Panc1 (cell line): ENCODE data around the gene MDM1. TPM values are rescaled to one million over a fixed set of nuclear protein-coding genes. Genes with fewer than 3 reads are reported as not detected.

Experiments
- ATAC-seq: fragments of 200-7000 bp; cut with Tn5 transposase; 2 replicates; pipeline ENCODE4 v1.9.1; 2020; ENCODE audit warnings: mild to moderate bottlenecking, moderate library complexity
- BruUV-seq: library from RNA; stranded (reverse); fragments of 400-500 nt; replicated peaks from 2 replicates; lab custom pipeline; 2021; lab: Mats Ljungman, UMichigan
- CTCF ChIA-PET: fragments of 300-600 bp; sonication (Branson Sonifier 250); formaldehyde crosslinking; loops from one replicate; lab custom pipeline; 2022; ENCODE audit warnings: antibody characterized with exemption; lab: Charles Lee
- POLR2A ChIA-PET: fragments of 300-600 bp; sonication (Branson Sonifier 250); formaldehyde crosslinking; loops from one replicate; lab custom pipeline; 2022; ENCODE audit warnings: antibody characterized with exemption; lab: Charles Lee
- DNase-seq: peaks from one replicate; pipeline ENCODE4 v3.0.0-alpha.2; 2010; ENCODE audit warnings: low read depth, low spot score
- H3K27ac ChIP-seq: 2 replicates; pipeline ENCODE4 v1.5.1; 2011; ENCODE audit warnings: mild to moderate bottlenecking, low read length, inconsistent platforms
- H3K27me3 ChIP-seq: fragments of 200-500 bp; sonication (Bioruptor generic); 2 replicates; pipeline ENCODE4 v1.6.0; 2014; ENCODE audit warnings: low read length, inconsistent platforms; ENCODE audit not compliant: control insufficient read depth, insufficient read depth
- H3K36me3 ChIP-seq: fragments of 200-500 bp; sonication (Bioruptor generic); 2 replicates; pipeline ENCODE4 v1.5.1; 2014; ENCODE audit warnings: inconsistent platforms, mild to moderate bottlenecking, low read length, moderate library complexity; ENCODE audit not compliant: control insufficient read depth, insufficient read depth
- H3K4me1 ChIP-seq: 2 replicates; pipeline ENCODE4 v1.5.1; 2011; ENCODE audit warnings: inconsistent platforms, mild to moderate bottlenecking, low read length, moderate library complexity; ENCODE audit not compliant: control insufficient read depth, insufficient read depth
- H3K4me3 ChIP-seq, 2 experiments: 2 replicates each; pipeline ENCODE4 v1.5.1; 2011 to 2012; ENCODE audit warnings: low read depth in 2 of 2, low read length in 2 of 2, mild to moderate bottlenecking in 2 of 2, inconsistent platforms in 1 of 2, moderate library complexity in 1 of 2
- H3K9me3 ChIP-seq: fragments of 200-500 bp; sonication (Bioruptor generic); 2 replicates; pipeline ENCODE4 v1.5.1; 2014; ENCODE audit warnings: low read depth, mild to moderate bottlenecking, inconsistent platforms, low read length, moderate library complexity; ENCODE audit not compliant: control insufficient read depth, insufficient read depth
- POLR2AphosphoS5 ChIP-seq: IDR thresholded peaks from 2 replicates; pipeline ENCODE4 v1.6.1; 2012; ENCODE audit warnings: mild to moderate bottlenecking, low read depth, low read length, moderate library complexity
- REST ChIP-seq, 2 experiments: IDR thresholded peaks; 2 replicates each; pipeline ENCODE4 v1.6.1; 2011 to 2012; ENCODE audit warnings: low read depth in 2 of 2, control low read depth in 1 of 2, low read length in 1 of 2, mild to moderate bottlenecking in 1 of 2, moderate library complexity in 1 of 2; ENCODE audit not compliant: insufficient read depth in 1 of 2
- SIN3A ChIP-seq: IDR thresholded peaks from 2 replicates; pipeline ENCODE4 v1.6.1; 2012; ENCODE audit warnings: low read depth, mild to moderate bottlenecking, low read length, moderate library complexity, borderline replicate concordance; ENCODE audit not compliant: insufficient read depth
- TCF7L2 ChIP-seq: IDR thresholded peaks from 2 replicates; pipeline ENCODE4 v1.6.1; 2011; ENCODE audit warnings: mild to moderate bottlenecking, low read depth, low read length, inconsistent platforms
- in situ Hi-C: cut with HindIII; loops from 2 replicates; pipeline ENCODE4 v1.10.0; 2016; ENCODE audit warnings: low sequenced_read_pairs, low pct_unique_long_range_greater_than_20kb
- intact Hi-C: fragments of 100-400 bp; cut with micrococcal nuclease; formaldehyde crosslinking; loops from one replicate; pipeline ENCODE4 v1.10.0; 2022; ENCODE audit not compliant: unreplicated experiment
- total RNA-seq: library from RNA; stranded (reverse); gene quantifications from one replicate; pipeline ENCODE4 v1.2.1, GENCODE V29; 2021; ENCODE audit not compliant: unreplicated experiment
- TF ChIP-seq, protein P1 (sequence below): fragments of 450-650 bp; IDR thresholded peaks from 2 replicates; pipeline ENCODE4 v1.5.1; 2017; ENCODE audit warnings: mild to moderate bottlenecking

The MDM1 gene
- total RNA-seq, 1 experiment from 2014 or later, result 17.8 TPM

- no peaks in the 10 kb centered on the region for H3K27me3 ChIP-seq
- TF ChIP-seq, protein P1, sequence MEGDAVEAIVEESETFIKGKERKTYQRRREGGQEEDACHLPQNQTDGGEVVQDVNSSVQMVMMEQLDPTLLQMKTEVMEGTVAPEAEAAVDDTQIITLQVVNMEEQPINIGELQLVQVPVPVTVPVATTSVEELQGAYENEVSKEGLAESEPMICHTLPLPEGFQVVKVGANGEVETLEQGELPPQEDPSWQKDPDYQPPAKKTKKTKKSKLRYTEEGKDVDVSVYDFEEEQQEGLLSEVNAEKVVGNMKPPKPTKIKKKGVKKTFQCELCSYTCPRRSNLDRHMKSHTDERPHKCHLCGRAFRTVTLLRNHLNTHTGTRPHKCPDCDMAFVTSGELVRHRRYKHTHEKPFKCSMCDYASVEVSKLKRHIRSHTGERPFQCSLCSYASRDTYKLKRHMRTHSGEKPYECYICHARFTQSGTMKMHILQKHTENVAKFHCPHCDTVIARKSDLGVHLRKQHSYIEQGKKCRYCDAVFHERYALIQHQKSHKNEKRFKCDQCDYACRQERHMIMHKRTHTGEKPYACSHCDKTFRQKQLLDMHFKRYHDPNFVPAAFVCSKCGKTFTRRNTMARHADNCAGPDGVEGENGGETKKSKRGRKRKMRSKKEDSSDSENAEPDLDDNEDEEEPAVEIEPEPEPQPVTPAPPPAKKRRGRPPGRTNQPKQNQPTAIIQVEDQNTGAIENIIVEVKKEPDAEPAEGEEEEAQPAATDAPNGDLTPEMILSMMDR, result no peak
- no peak for TF ChIP-seq TCF7L2
- no peak for TF ChIP-seq POLR2AphosphoS5
- TF ChIP-seq SIN3A, result no peak
- no peak for TF ChIP-seq REST (IDR thresholded peaks at IDR 0.05; ENCODE audit: insufficient read depth in 1 of 2, low read depth in 2 of 2, low read length in 1 of 2)
- ChIA-PET POLR2A (no interaction called here), CTCF (no interaction called here)
- in situ Hi-C loops, result no loop called here
- H3K4me3 ChIP-seq, result no peak overlapping the region
- no TSS peak for BruUV-seq
- ATAC-seq, result no peak
- no peak for DNase-seq
- no peaks in the 10 kb centered on the region for H3K36me3 ChIP-seq
- no peak overlapping the region for H3K27ac ChIP-seq
- no peaks in the 10 kb centered on the region for H3K4me1 ChIP-seq
- intact Hi-C loops, result no loop called here
- no peaks in the 10 kb centered on the region for H3K9me3 ChIP-seq
Measured at GRCh38 chr12:68267892-68268396, 64.2 kb downstream of the MDM1 start.

DNA sequence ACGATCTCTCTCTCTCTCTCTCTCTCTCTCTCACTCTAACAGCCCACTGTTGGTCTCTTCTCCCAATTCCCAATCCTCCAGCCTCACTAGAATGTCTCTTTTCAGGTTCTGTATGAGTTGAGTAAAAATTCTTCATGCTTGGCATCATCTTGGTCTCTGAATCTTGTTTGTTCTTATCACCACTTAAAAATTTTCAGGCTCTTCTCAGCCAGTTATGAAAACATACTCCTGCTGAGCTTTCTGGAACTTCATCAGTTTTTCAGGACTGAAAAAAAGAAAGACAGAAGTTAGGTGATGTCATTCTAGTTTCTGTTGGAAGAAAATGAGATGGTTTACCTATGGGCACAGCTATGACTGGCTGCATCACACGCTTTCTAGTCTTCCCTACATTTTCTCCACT is 67.3 kb downstream of the MDM1 start:
- no peak for DNase-seq

More for the DNA sequence above, 67.3 kb downstream of the MDM1 start:
- H3K36me3 ChIP-seq, result no peaks in the 10 kb centered on the region
- no peak overlapping the region for H3K4me3 ChIP-seq
- ATAC-seq, result no peak
- CTCF ChIA-PET, result no interaction called here
- POLR2A ChIA-PET, result no interaction called here
- TF ChIP-seq POLR2AphosphoS5 (no peak), REST (IDR thresholded peaks at IDR 0.05; ENCODE audit: insufficient read depth in 1 of 2, low read depth in 2 of 2, low read length in 1 of 2) (no peak)
- no peaks in the 10 kb centered on the region for H3K4me1 ChIP-seq
- intact Hi-C loops (no loop called here), in situ Hi-C loops (no loop called here)
- no peaks in the 10 kb centered on the region for H3K27me3 ChIP-seq
- no peak overlapping the region for H3K27ac ChIP-seq
- no TSS peak for BruUV-seq
- no peaks in the 10 kb centered on the region for H3K9me3 ChIP-seq
